ENCODE data around the gene DNAJC17. TPM values are rescaled to one million over a fixed set of nuclear protein-coding genes. Genes with fewer than 3 reads are reported as not detected.

DNAJC17 gene
- total RNA-seq, 1 donor from 2014 or later, result 43.2 TPM

DNA sequence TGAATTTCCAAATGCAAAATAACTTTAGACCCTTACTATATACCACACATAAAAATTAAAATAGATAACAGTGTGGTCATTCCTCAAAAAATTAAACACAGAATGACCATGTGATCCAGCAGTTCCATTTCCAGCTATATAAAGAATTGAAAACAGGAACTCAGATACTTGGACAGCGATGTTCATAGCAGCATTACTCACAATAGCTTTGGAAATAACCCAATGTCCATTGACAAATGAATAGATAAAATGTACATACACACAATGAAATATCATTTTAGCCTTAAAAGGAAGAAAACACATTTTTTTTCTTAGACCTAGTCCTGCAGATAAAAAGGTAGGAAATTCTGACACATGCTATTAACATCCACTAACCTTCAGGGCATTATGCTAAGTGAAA is 85.6 kb downstream of the DNAJC17 start:
- H3K27me3 Mint-ChIP-seq (ENCODE audit: unreplicated experiment), result no peaks in the 10 kb centered on the region
- TF ChIP-seq, protein P1, sequence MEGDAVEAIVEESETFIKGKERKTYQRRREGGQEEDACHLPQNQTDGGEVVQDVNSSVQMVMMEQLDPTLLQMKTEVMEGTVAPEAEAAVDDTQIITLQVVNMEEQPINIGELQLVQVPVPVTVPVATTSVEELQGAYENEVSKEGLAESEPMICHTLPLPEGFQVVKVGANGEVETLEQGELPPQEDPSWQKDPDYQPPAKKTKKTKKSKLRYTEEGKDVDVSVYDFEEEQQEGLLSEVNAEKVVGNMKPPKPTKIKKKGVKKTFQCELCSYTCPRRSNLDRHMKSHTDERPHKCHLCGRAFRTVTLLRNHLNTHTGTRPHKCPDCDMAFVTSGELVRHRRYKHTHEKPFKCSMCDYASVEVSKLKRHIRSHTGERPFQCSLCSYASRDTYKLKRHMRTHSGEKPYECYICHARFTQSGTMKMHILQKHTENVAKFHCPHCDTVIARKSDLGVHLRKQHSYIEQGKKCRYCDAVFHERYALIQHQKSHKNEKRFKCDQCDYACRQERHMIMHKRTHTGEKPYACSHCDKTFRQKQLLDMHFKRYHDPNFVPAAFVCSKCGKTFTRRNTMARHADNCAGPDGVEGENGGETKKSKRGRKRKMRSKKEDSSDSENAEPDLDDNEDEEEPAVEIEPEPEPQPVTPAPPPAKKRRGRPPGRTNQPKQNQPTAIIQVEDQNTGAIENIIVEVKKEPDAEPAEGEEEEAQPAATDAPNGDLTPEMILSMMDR (IDR thresholded peaks at IDR 0.05; ENCODE audit: partially characterized antibody, unreplicated experiment), result no peak
- H3K27ac Mint-ChIP-seq (ENCODE audit: unreplicated experiment), result no peak overlapping the region

DNA sequence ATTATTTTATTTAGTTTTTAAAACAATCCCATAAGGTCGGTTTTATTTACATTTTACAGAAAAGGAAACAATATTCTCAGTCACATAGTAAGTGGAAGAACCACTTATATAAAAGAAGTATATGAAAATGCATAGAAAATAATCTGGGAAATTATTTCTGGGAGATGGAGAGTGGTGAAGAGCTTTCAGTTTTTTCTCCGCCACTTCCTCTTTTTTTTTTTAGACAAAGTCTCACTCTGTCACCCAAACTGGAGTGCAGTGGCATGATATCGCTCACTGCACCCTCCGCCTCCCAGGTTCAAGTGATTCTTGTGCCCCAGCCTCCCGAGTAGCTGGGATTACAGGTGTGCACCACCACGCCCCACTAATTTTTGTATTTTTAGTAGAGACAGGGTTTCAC is 91.1 kb downstream of the DNAJC17 start:
- H3K36me3 Mint-ChIP-seq (ENCODE audit: unreplicated experiment), result no peaks in the 10 kb centered on the region
- no peaks in the 10 kb centered on the region for H3K27me3 Mint-ChIP-seq (ENCODE audit: unreplicated experiment)
- H3K27ac Mint-ChIP-seq (ENCODE audit: unreplicated experiment), result no peak overlapping the region
- H3K4me1 Mint-ChIP-seq (ENCODE audit: low read depth, unreplicated experiment), result no peaks in the 10 kb centered on the region
- H3K4me3 Mint-ChIP-seq (ENCODE audit: unreplicated experiment), result no peak overlapping the region
- no peaks in the 10 kb centered on the region for H3K9me3 Mint-ChIP-seq (ENCODE audit: unreplicated experiment)
- DNase-seq, result no peak
- TF ChIP-seq, protein P1 (IDR thresholded peaks at IDR 0.05; ENCODE audit: partially characterized antibody, unreplicated experiment), result no peak

More for the DNA sequence above, 85.6 kb downstream of the DNAJC17 start:
- Mint-ChIP-seq H3K4me1 (ENCODE audit: low read depth, unreplicated experiment) (no peaks in the 10 kb centered on the region), H3K36me3 (ENCODE audit: unreplicated experiment) (no peaks in the 10 kb centered on the region), H3K9me3 (ENCODE audit: unreplicated experiment) (no peaks in the 10 kb centered on the region), H3K4me3 (ENCODE audit: unreplicated experiment) (no peak overlapping the region)
- no peak for DNase-seq

Other genes with a start within 250 kb of the DNAJC17 start
- 21.4 TPM for gene CCDC32, start 242.4 kb downstream of the DNAJC17 start, total RNA-seq (ENCODE audit: unreplicated experiment)
- gene RPUSD2, start 238.2 kb downstream of the DNAJC17 start, total RNA-seq (ENCODE audit: unreplicated experiment), result 10.6 TPM
- 4.0 TPM for gene KNL1, start 213.2 kb downstream of the DNAJC17 start, total RNA-seq (ENCODE audit: unreplicated experiment)
- gene RAD51, start 112.3 kb downstream of the DNAJC17 start, total RNA-seq (ENCODE audit: unreplicated experiment), result 5.0 TPM
- gene RMDN3, start 52.2 kb downstream of the DNAJC17 start, total RNA-seq (ENCODE audit: unreplicated experiment), result 37.1 TPM
- gene GCHFR, start 43.4 kb downstream of the DNAJC17 start, total RNA-seq (ENCODE audit: unreplicated experiment), result 5.0 TPM
- 0.17 TPM for gene C15orf62, start 37.5 kb downstream of the DNAJC17 start, total RNA-seq (ENCODE audit: unreplicated experiment)
- gene ZFYVE19, start 384 bp downstream of the DNAJC17 start, total RNA-seq (ENCODE audit: unreplicated experiment), result 11.8 TPM
- gene PPP1R14D, start 21.2 kb upstream of the DNAJC17 start, total RNA-seq (ENCODE audit: unreplicated experiment), result not detected
- 6.0 TPM for gene SPINT1, start 36.6 kb upstream of the DNAJC17 start, total RNA-seq (ENCODE audit: unreplicated experiment)
- 1.8 TPM for gene RHOV, start 66.8 kb upstream of the DNAJC17 start, total RNA-seq (ENCODE audit: unreplicated experiment)
- gene VPS18, start 87.0 kb upstream of the DNAJC17 start, total RNA-seq (ENCODE audit: unreplicated experiment), result 33.5 TPM
- gene DLL4, start 121.9 kb upstream of the DNAJC17 start, total RNA-seq (ENCODE audit: unreplicated experiment), result 12.5 TPM
- 45.6 TPM for gene CHAC1, start 146.0 kb upstream of the DNAJC17 start, total RNA-seq (ENCODE audit: unreplicated experiment)

Data from glutamatergic neuron (in vitro differentiated cells).